ENCODE results near the gene REXO4. TPM values are rescaled to one million over a fixed set of nuclear protein-coding genes. Genes with fewer than 3 reads are reported as not detected.

Gene REXO4
- total and polyA plus RNA-seq, 11 donors, result 9.6 to 30.6 (median 13.7) TPM

GRCh38 chr9:133385452-133385851 is 32.4 kb downstream of the REXO4 start:
- 86 to 90% (median 87%) methylated on average over 13 to 14 of the region's 14 CpGs for WGBS, 4 donors
- H3K4me3 ChIP-seq, result no peak overlapping the region
- no peak for ATAC-seq
- H3K27me3 ChIP-seq, result no peaks in the 10 kb centered on the region
- DNase-seq, result no peak
- no peak for TF ChIP-seq CTCF (IDR thresholded peaks at IDR 0.05)
- TF ChIP-seq POLR2A (IDR thresholded peaks at IDR 0.05), result no peak
- no peaks in the 10 kb centered on the region for H3K9me3 ChIP-seq
- no peak overlapping the region for H3K27ac ChIP-seq
- no peaks in the 10 kb centered on the region for H3K36me3 ChIP-seq
- no peaks in the 10 kb centered on the region for H3K4me1 ChIP-seq
- intact Hi-C loops (cut with DNase I), result no loop called here

GRCh38 chr9:133384736-133385321 is 33.0 kb downstream of the REXO4 start:
- no peaks in the 10 kb centered on the region for H3K9me3 ChIP-seq
- H3K27me3 ChIP-seq, result no peaks in the 10 kb centered on the region
- intact Hi-C loops (cut with DNase I), result no loop called here
- H3K4me1 ChIP-seq, result no peaks in the 10 kb centered on the region
- H3K36me3 ChIP-seq, result no peaks in the 10 kb centered on the region
- H3K27ac ChIP-seq, result no peak overlapping the region
- H3K4me3 ChIP-seq, result no peak overlapping the region
- ATAC-seq, result no peak
- no peak for TF ChIP-seq POLR2A (IDR thresholded peaks at IDR 0.05)
- TF ChIP-seq CTCF (IDR thresholded peaks at IDR 0.05), result no peak
- 81 to 91% (median 88%) methylated on average over 17 of the region's 17 CpGs for WGBS, 4 donors
- peak in 1 of 5 donors; percentile 30 for DNase-seq

- H3K27me3 ChIP-seq, result no peaks in the 10 kb centered on the region
- no peak overlapping the region for H3K4me3 ChIP-seq
- 89 to 96% (median 93%) methylated on average over 3 of the region's 3 CpGs for WGBS, 4 donors
- no peak for TF ChIP-seq CTCF (IDR thresholded peaks at IDR 0.05)
- H3K4me1 ChIP-seq, result no peaks in the 10 kb centered on the region
- ATAC-seq (no peak), DNase-seq (no peak)
- H3K9me3 ChIP-seq, result no peaks in the 10 kb centered on the region
- no peaks in the 10 kb centered on the region for H3K36me3 ChIP-seq
- intact Hi-C loops (cut with DNase I), result no loop called here
- no peak overlapping the region for H3K27ac ChIP-seq
Measured at GRCh38 chr9:133383438-133383837, 34.4 kb downstream of the REXO4 start.

- H3K9me3 ChIP-seq, result peaks cover 0 to 5% (median 0%) of the 10 kb centered on the region in 12 donors
- 80 to 94% (median 90%) methylated on average over 4 of the region's 4 CpGs for WGBS, 4 donors
- intact Hi-C loops (cut with DNase I), result no loop called here
- H3K27me3 ChIP-seq, result no peaks in the 10 kb centered on the region
- DNase-seq, result no peak
- TF ChIP-seq POLR2A (IDR thresholded peaks at IDR 0.05) (no peak), CTCF (IDR thresholded peaks at IDR 0.05) (no peak)
- no peak overlapping the region for H3K4me3 ChIP-seq
- H3K4me1 ChIP-seq, result no peaks in the 10 kb centered on the region
- no peaks in the 10 kb centered on the region for H3K36me3 ChIP-seq
- H3K27ac ChIP-seq, result no peak overlapping the region
- ATAC-seq, result no peak
Measured at GRCh38 chr9:133382507-133383141, 35.2 kb downstream of the REXO4 start.

Measured in heart left ventricle (tissue), 16 donors.